HCT116 (cell line): ENCODE data around the gene DNAJC4.

ENCODE experiments used
- CTCF ChIP-seq, 3 experiments: fragments of 200-600 bp in 1 of 3; sonication (generic) in 1 of 3; IDR thresholded peaks in 2 of 3; conservative IDR thresholded peaks in 1 of 3; 2 replicates each; pipeline ENCODE4 v1.5.1; 2012 to 2017; ENCODE audit warnings: low read depth in 2 of 3, low read length in 2 of 3, antibody characterized with exemption in 1 of 3, borderline replicate concordance in 1 of 3, control low read depth in 1 of 3, mild to moderate bottlenecking in 1 of 3, mixed read lengths in 1 of 3, mixed run types in 1 of 3, moderate library complexity in 1 of 3; ENCODE audit not compliant: insufficient read depth in 1 of 3
- EGR1 ChIP-seq: IDR thresholded peaks from 2 replicates; pipeline ENCODE4 v1.6.1; 2012; ENCODE audit warnings: low read depth
- EZH2 ChIP-seq: fragments of 200-600 bp; sonication (generic); IDR thresholded peaks from 2 replicates; pipeline ENCODE4 v1.6.1; 2017; ENCODE audit warnings: antibody characterized with exemption, mixed run types
- EZH2phosphoT487 ChIP-seq: fragments of 200-600 bp; IDR thresholded peaks from 2 replicates; pipeline ENCODE4 v1.6.1; 2018; ENCODE audit warnings: antibody characterized with exemption, borderline replicate concordance
- POLR2A ChIP-seq: IDR thresholded peaks from 2 replicates; pipeline ENCODE4 v1.7.0; 2011; ENCODE audit warnings: borderline replicate concordance; ENCODE audit not compliant: insufficient read depth, insufficient read length; ENCODE audit errors: extremely low read depth
- POLR2AphosphoS5 ChIP-seq: IDR thresholded peaks from 2 replicates; pipeline ENCODE4 v1.6.1; 2011; ENCODE audit warnings: mild to moderate bottlenecking, low read depth, low read length, moderate library complexity
- REST ChIP-seq: IDR thresholded peaks from 2 replicates; pipeline ENCODE4 v1.6.1; 2012; ENCODE audit warnings: low read depth
- SP1 ChIP-seq: IDR thresholded peaks from 2 replicates; pipeline ENCODE4 v1.6.1; 2012; ENCODE audit warnings: low read depth
- SRF ChIP-seq: IDR thresholded peaks from 2 replicates; pipeline ENCODE4 v1.6.1; 2012; ENCODE audit warnings: low read depth
- TCF7L2 ChIP-seq: IDR thresholded peaks from 2 replicates; pipeline ENCODE4 v1.7.0; 2011; ENCODE audit warnings: borderline replicate concordance, inconsistent platforms; ENCODE audit not compliant: insufficient read depth, insufficient read length; ENCODE audit errors: extremely low read depth
- YY1 ChIP-seq: IDR thresholded peaks from 2 replicates; pipeline ENCODE4 v1.6.1; 2011; ENCODE audit warnings: low read length, low read depth, moderate library complexity, mild to moderate bottlenecking; ENCODE audit not compliant: insufficient replicate concordance; ENCODE audit errors: extremely low read depth

- TF ChIP-seq CTCF (IDR thresholded peaks at IDR 0.05 in 2 of 3, conservative IDR thresholded peaks at IDR 0.05 in 1 of 3; ENCODE audit: borderline replicate concordance in 1 of 3, insufficient read depth in 1 of 3, low read depth in 2 of 3, low read length in 2 of 3) (no peak), EGR1 (no peak), SP1 (no peak), SRF (no peak), YY1 (no peak), EZH2 (no peak), POLR2AphosphoS5 (no peak), REST (no peak), POLR2A (no peak), TCF7L2 (no peak), EZH2phosphoT487 (no peak)
These were observed 10.1 kb upstream of the DNAJC4 start for GRCh38 chr11:64220271-64220670.
